ENCODE results near the gene NDUFA5. TPM values are rescaled to one million over a fixed set of nuclear protein-coding genes. Genes with fewer than 3 reads are reported as not detected.

NDUFA5 gene
- total RNA-seq, 2 experiments from 2014 or later, result 52.7 to 54.0 TPM

Other genes starting within 250 kb of the NDUFA5 start
- gene IQUB, start 23.2 kb downstream of the NDUFA5 start, total RNA-seq, result not detected
- gene ASB15, start 44.0 kb upstream of the NDUFA5 start, total RNA-seq, result not detected
- gene LMOD2, start 98.0 kb upstream of the NDUFA5 start, total RNA-seq, result not detected
- gene WASL, start 191.2 kb upstream of the NDUFA5 start, total RNA-seq, result 1 to 10 TPM; 7.1 to 7.3 TPM